GM21717 (cell line): Measurements from ENCODE around the gene PLEKHB2.
"Not testable (repeated sequence)": the region's sequence is repeated elsewhere in the genome, so short reads cannot be mapped to it uniquely, and the experiment has no call there.

Experiments used
- ATAC-seq: cut with Tn5 transposase; IDR thresholded peaks from one replicate; pipeline ENCODE4 v1.9.1; 2021; ENCODE audit warnings: mild to moderate bottlenecking, moderate library complexity; ENCODE audit not compliant: unreplicated experiment

Gene PLEKHB2, protein sequence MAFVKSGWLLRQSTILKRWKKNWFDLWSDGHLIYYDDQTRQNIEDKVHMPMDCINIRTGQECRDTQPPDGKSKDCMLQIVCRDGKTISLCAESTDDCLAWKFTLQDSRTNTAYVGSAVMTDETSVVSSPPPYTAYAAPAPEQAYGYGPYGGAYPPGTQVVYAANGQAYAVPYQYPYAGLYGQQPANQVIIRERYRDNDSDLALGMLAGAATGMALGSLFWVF

GRCh38 chr2:131105156-131105949, at the start of gene PLEKHB2:
Gene PLEKHB2 (plus strand): TSS chr2:131105336. CDS start chr2:131120942, 15,606 bp downstream.
- peak; percentile 71 for ATAC-seq

- no peak for ATAC-seq
These were observed 48.8 kb upstream of the PLEKHB2 start for GRCh38 chr2:131056204-131056931.

GRCh38 chr2:131056932-131057287, 48.2 kb upstream of the PLEKHB2 start:
- no peak for ATAC-seq

DNA sequence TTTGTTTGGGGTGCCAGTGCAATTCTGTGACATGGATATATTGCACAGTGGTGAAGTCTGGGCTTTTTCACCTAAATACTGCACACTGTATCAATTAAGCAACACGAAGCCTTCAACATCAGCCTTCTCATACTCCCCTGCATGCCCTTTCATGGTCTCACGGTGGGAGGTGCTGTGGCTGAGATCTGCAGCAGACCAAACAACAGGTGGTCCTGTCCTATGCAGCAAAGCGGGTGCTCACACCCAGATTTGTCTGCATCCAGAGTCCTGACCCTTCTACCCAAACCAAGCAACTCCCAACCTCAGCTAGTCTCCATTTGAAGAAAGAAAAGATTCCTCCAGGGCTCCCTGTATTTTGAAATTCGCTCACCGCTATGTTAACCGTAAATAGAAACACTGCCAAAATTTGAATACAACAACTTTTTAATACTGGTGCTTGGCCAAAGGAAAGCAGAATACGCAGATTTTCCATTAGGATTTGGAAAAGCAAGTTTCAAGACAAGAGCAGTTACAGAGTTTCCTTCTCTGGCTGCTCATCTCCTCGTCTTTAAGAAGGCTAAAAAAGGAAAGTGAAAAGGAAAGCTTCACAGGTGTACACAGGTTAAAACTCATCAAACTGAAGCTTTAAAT, 46.8 kb upstream of the PLEKHB2 start:
- ATAC-seq: no peak

DNA sequence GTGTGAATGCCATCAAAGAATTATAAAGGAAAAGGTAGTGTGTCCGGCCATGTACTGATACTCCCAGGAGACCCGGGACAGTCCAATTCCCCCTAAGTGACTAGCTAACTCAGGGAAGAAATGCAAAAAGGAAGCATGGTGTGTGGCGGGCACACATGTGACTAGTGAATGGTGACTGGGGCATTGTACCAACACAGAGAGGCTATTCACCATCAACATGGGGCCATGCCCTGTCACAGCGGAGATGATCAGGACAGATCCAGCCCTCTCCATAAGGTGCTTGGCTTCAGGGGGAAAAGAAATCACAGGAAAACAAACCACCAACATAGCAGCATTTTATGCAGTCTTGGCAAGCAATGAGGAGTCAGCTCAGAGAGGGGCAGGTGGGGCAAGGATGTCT, 46.2 kb upstream of the PLEKHB2 start:
- no peak for ATAC-seq

- no peak for ATAC-seq
These were observed 41.4 kb upstream of the PLEKHB2 start for GRCh38 chr2:131063501-131064283.

GRCh38 chr2:131064589-131065512, 40.3 kb upstream of the PLEKHB2 start:
- no peak for ATAC-seq

GRCh38 chr2:131067465-131068125, 37.5 kb upstream of the PLEKHB2 start:
- ATAC-seq: no peak

DNA sequence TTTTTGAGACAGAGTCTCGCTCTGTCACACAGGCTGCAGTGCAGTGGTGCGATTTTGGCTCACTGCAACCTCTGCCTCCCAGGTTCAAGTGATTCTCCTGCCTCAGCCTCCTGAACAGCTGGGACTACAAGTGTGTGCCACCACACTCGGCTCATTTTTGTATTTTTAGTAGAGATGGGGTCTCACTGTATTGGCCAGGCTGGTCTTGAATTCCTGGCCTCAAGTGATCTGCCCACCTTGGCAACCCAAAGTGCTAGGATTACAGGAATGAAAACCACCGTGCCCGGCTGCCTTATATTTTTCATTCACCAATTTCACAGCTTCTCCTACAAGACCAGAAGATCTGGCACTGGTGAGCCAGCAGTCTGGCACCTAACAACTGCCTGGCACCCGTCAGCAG, 37.0 kb upstream of the PLEKHB2 start:
- not testable (repeated sequence) for ATAC-seq

- ATAC-seq: not testable (repeated sequence)
These were observed 29.6 kb upstream of the PLEKHB2 start for GRCh38 chr2:131075578-131075977.

DNA sequence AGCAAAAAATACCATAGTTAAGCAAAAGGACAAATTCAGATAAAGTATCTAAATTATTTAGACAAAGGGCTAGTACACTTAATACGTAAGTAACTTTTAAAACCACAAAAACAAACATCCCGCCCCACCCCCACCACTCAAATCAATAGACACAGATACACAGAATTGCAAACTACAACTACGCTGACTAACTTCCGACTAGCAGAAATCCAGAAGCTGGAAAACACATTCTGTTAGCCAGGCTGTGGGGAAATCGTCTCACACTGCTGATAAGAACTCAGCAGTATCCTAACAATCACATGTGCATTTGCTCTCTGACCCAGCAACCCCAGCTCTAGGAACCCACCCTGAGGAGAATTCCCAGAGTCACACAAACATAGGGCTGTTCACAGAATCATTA, 28.4 kb upstream of the PLEKHB2 start:
- no peak for ATAC-seq

GRCh38 chr2:131077182-131077846, 27.8 kb upstream of the PLEKHB2 start:
- ATAC-seq: no peak

DNA sequence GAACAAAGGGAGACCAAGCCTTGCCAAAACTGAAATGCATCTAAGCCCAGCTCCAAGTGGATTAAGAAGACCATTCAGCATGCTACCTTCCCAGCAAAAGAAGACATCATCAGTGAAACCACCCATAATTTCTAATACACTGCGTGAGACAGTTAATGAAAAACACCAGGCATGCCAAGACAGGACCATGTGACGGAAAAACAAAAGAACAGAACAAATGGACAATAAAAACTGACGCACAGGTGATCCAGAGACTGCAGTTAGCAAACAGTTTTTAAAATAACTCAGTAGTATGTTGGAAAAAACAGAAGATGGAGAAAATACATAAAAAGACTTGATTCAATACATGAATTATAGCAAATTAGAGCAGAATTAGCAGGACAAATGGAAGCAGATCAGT, 27.2 kb upstream of the PLEKHB2 start:
- no peak for ATAC-seq

GRCh38 chr2:131079931-131080330, 25.2 kb upstream of the PLEKHB2 start:
- ATAC-seq: not testable (repeated sequence)

- no peak for ATAC-seq
These were observed 23.9 kb upstream of the PLEKHB2 start for GRCh38 chr2:131081190-131081589.

GRCh38 chr2:131085646-131086045, 19.5 kb upstream of the PLEKHB2 start:
- no peak for ATAC-seq

GRCh38 chr2:131092458-131093005, 12.6 kb upstream of the PLEKHB2 start:
- ATAC-seq: no peak
